ENCODE measurements around the gene CMKLR1. TPM values are rescaled to one million over a fixed set of nuclear protein-coding genes. Genes with fewer than 3 reads are reported as not detected.

CMKLR1 gene
- total RNA-seq, 1 donor from 2014 or later: 0.44 TPM

DNA sequence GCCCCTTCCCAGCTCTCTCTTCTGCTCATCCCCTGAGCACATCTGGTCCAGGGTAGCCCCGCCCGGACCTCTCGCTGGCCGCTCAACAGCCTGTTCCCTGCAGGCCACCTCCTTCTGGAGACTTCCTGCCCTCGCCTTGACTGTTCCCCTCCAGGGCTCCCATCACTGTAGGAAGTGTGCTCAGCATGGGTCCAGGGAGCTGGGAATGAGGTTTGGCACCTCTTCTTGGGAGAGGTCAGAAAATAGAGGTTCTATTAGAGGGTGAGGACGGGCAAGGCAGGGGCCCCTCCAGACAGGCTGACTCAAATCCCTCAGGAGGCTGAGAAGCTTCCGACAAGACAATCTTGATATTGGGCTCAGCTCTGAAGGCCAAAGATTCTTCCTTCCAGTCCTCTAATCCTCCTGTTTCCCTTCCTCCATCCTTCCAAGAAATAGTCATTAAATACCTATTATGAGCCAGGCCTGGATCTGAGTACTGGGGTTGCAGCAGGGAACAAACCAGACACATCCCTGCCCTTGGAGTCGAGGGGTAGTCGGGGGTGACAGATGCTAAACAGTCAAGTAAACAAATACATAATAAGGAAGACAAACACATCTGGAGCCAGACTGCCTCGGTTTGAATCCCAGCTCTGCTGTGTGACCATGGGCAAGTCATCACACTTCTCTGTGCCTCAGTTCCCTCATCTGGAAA is 30.6 kb downstream of the CMKLR1 start:
- no peak for DNase-seq (ENCODE audit: low read depth, low spot score)
- TF ChIP-seq CTCF (conservative IDR thresholded peaks at IDR 0.05): no peak
- no peaks in the 10 kb centered on the region for H3K9me3 Mint-ChIP-seq
- peaks cover 29% of the 10 kb centered on the region for H3K4me1 Mint-ChIP-seq
- H3K27me3 Mint-ChIP-seq (ENCODE audit: low read depth): peaks cover 2% of the 10 kb centered on the region
- H3K36me3 Mint-ChIP-seq (ENCODE audit: low read depth): no peaks in the 10 kb centered on the region
- no peak overlapping the region for H3K4me3 Mint-ChIP-seq
- H3K27ac Mint-ChIP-seq (ENCODE audit: unreplicated experiment): peak overlapping the region; percentile 62

DNA sequence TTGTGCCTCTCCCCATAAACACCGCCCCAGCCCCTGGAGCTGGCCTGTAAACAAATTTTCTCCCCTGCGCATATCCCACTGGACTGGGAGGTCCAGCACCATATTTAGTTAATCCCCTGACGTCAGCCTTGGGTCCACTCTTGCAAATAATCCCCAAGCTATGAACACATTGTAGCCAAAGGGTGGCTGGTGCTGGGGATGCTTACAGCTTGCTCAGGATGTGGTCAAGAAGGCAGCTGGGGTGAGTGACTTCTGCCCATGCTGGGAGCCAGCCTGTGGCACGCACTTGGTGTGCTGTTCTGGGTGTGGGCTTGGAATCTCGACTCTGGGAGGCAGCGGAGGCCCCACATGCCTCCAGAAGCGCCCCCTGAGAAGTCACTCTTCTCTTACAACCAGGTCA is 32.1 kb downstream of the CMKLR1 start:
- Mint-ChIP-seq H3K4me1 (peaks cover 36% of the 10 kb centered on the region), H3K4me3 (no peak overlapping the region), H3K36me3 (ENCODE audit: low read depth) (no peaks in the 10 kb centered on the region), H3K27ac (ENCODE audit: unreplicated experiment) (no peak overlapping the region), H3K27me3 (ENCODE audit: low read depth) (peaks cover 2% of the 10 kb centered on the region), H3K9me3 (no peaks in the 10 kb centered on the region)
- no peak for DNase-seq (ENCODE audit: low read depth, low spot score)
- TF ChIP-seq CTCF (conservative IDR thresholded peaks at IDR 0.05): no peak

DNA sequence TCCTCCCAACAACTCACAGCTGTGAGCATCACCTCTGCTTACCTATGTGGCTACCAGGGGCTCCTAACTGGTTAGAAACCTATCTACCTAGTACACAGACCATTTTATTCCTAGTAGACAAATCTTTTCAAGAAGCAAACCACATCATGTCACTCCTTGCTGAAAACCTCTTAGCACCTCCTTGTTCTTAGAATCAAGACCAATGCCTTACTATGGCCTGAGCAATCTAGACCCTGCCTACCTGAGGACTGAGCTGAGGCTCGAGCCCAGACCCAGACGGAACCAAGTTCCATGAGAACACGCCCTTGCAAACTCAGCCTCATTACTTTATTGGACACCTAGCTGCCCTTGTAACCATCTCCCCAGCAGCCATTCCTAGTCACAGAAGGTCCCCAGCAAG is 32.6 kb downstream of the CMKLR1 start:
- TF ChIP-seq CTCF (conservative IDR thresholded peaks at IDR 0.05): no peak
- no peak overlapping the region for H3K4me3 Mint-ChIP-seq
- peaks cover 2% of the 10 kb centered on the region for H3K27me3 Mint-ChIP-seq (ENCODE audit: low read depth)
- no peak overlapping the region for H3K27ac Mint-ChIP-seq (ENCODE audit: unreplicated experiment)
- H3K4me1 Mint-ChIP-seq: peaks cover 36% of the 10 kb centered on the region
- H3K9me3 Mint-ChIP-seq: no peaks in the 10 kb centered on the region
- no peaks in the 10 kb centered on the region for H3K36me3 Mint-ChIP-seq (ENCODE audit: low read depth)
- no peak for DNase-seq (ENCODE audit: low read depth, low spot score)

GRCh38 chr12:108305991-108306501 is 33.1 kb downstream of the CMKLR1 start:
- no peak for TF ChIP-seq CTCF (conservative IDR thresholded peaks at IDR 0.05)
- H3K27ac Mint-ChIP-seq (ENCODE audit: unreplicated experiment): peak overlapping the region; percentile 2
- H3K9me3 Mint-ChIP-seq: no peaks in the 10 kb centered on the region
- H3K4me3 Mint-ChIP-seq: no peak overlapping the region
- peaks cover 2% of the 10 kb centered on the region for H3K27me3 Mint-ChIP-seq (ENCODE audit: low read depth)
- DNase-seq (ENCODE audit: low read depth, low spot score): no peak
- peaks cover 36% of the 10 kb centered on the region for H3K4me1 Mint-ChIP-seq
- H3K36me3 Mint-ChIP-seq (ENCODE audit: low read depth): no peaks in the 10 kb centered on the region

GRCh38 chr12:108305520-108305919 is 33.6 kb downstream of the CMKLR1 start:
- H3K9me3 Mint-ChIP-seq: no peaks in the 10 kb centered on the region
- peaks cover 33% of the 10 kb centered on the region for H3K4me1 Mint-ChIP-seq
- no peak overlapping the region for H3K27ac Mint-ChIP-seq (ENCODE audit: unreplicated experiment)

More at GRCh38 chr12:108305520-108305919, 33.6 kb downstream of the CMKLR1 start:
- TF ChIP-seq CTCF (conservative IDR thresholded peaks at IDR 0.05): no peak
- DNase-seq (ENCODE audit: low read depth, low spot score): no peak
- Mint-ChIP-seq H3K27me3 (ENCODE audit: low read depth) (peaks cover 2% of the 10 kb centered on the region), H3K4me3 (no peak overlapping the region), H3K36me3 (ENCODE audit: low read depth) (no peaks in the 10 kb centered on the region)
